Osteocyte (in vitro differentiated cells): ENCODE data around the gene NCAM1. TPM values are rescaled to one million over a fixed set of nuclear protein-coding genes. Genes with fewer than 3 reads are reported as not detected.

ENCODE experiments used
- DNase-seq: peaks from one replicate; pipeline ENCODE4 v3.0.0; 2021; ENCODE audit warnings: mixed read lengths; ENCODE audit not compliant: unreplicated experiment; ENCODE audit errors: extremely low spot score
- H3K27ac Mint-ChIP-seq: one replicate; pipeline ENCODE4 v1.8.0; 2021; ENCODE audit warnings: mild to moderate bottlenecking, mixed read lengths; ENCODE audit not compliant: unreplicated experiment
- H3K27me3 Mint-ChIP-seq: one replicate; pipeline ENCODE4 v1.8.0; 2021; ENCODE audit warnings: mixed read lengths; ENCODE audit not compliant: unreplicated experiment
- H3K36me3 Mint-ChIP-seq: one replicate; pipeline ENCODE4 v1.8.0; 2021; ENCODE audit warnings: mixed read lengths; ENCODE audit not compliant: unreplicated experiment
- H3K4me1 Mint-ChIP-seq: one replicate; pipeline ENCODE4 v1.8.0; 2021; ENCODE audit warnings: mixed read lengths; ENCODE audit not compliant: unreplicated experiment
- H3K4me3 Mint-ChIP-seq: one replicate; pipeline ENCODE4 v1.8.0; 2021; ENCODE audit warnings: mild to moderate bottlenecking, moderate library complexity, mixed read lengths; ENCODE audit not compliant: unreplicated experiment
- H3K9me3 Mint-ChIP-seq: one replicate; pipeline ENCODE4 v1.8.0; 2021; ENCODE audit warnings: mixed read lengths; ENCODE audit not compliant: unreplicated experiment
- total RNA-seq: library from RNA; stranded (reverse); gene quantifications from 2 replicates; pipeline ENCODE4 v1.2.1, GENCODE V29; 2021
- TF ChIP-seq, protein P1 (sequence below): fragments of 200-600 bp; sonication (generic); IDR thresholded peaks from 2 replicates; pipeline ENCODE4 v1.5.0; 2021; ENCODE audit warnings: antibody characterized with exemption, mild to moderate bottlenecking, moderate library complexity

NCAM1 gene
- total RNA-seq, 1 donor from 2014 or later: 2.2 TPM

GRCh38 chr11:113198972-113199661 is 237.9 kb downstream of the NCAM1 start:
- DNase-seq: no peak
- Mint-ChIP-seq H3K27ac (no peak overlapping the region), H3K9me3 (no peaks in the 10 kb centered on the region), H3K4me3 (no peak overlapping the region), H3K27me3 (no peaks in the 10 kb centered on the region), H3K4me1 (peaks cover 9% of the 10 kb centered on the region), H3K36me3 (no peaks in the 10 kb centered on the region)
- TF ChIP-seq, protein P1, sequence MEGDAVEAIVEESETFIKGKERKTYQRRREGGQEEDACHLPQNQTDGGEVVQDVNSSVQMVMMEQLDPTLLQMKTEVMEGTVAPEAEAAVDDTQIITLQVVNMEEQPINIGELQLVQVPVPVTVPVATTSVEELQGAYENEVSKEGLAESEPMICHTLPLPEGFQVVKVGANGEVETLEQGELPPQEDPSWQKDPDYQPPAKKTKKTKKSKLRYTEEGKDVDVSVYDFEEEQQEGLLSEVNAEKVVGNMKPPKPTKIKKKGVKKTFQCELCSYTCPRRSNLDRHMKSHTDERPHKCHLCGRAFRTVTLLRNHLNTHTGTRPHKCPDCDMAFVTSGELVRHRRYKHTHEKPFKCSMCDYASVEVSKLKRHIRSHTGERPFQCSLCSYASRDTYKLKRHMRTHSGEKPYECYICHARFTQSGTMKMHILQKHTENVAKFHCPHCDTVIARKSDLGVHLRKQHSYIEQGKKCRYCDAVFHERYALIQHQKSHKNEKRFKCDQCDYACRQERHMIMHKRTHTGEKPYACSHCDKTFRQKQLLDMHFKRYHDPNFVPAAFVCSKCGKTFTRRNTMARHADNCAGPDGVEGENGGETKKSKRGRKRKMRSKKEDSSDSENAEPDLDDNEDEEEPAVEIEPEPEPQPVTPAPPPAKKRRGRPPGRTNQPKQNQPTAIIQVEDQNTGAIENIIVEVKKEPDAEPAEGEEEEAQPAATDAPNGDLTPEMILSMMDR: no peak

- no peak for DNase-seq
- Mint-ChIP-seq H3K9me3 (no peaks in the 10 kb centered on the region), H3K4me3 (no peak overlapping the region), H3K27ac (no peak overlapping the region), H3K36me3 (no peaks in the 10 kb centered on the region), H3K4me1 (peaks cover 9% of the 10 kb centered on the region), H3K27me3 (no peaks in the 10 kb centered on the region)
- TF ChIP-seq, protein P1: no peak
Observed at GRCh38 chr11:113199866-113200265, 238.6 kb downstream of the NCAM1 start.

- H3K9me3 Mint-ChIP-seq: no peaks in the 10 kb centered on the region
- no peaks in the 10 kb centered on the region for H3K36me3 Mint-ChIP-seq
- H3K4me3 Mint-ChIP-seq: no peak overlapping the region
- H3K27me3 Mint-ChIP-seq: no peaks in the 10 kb centered on the region
- peaks cover 9% of the 10 kb centered on the region for H3K4me1 Mint-ChIP-seq
- H3K27ac Mint-ChIP-seq: no peak overlapping the region
- TF ChIP-seq, protein P1: no peak
- no peak for DNase-seq
Observed at GRCh38 chr11:113201054-113201818, 240.0 kb downstream of the NCAM1 start.

DNA sequence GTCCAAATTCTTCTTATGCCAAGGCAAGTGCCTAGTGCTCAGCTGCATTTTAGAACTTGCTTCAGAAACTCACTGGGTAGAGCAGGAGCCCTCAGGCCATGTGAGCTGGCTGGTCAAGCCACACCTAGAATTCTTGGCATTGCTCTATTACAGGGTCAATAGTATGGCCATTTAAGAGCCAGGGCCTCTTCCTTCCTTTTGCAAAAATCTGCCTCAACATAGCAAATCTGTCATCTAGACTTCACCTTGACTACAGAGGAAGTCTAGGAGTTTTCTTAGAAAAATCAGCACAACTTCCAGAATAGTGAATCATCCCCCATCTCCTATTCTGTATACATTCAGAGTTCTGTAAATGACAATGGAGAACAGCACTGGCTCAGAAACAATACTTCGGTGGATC is 241.2 kb downstream of the NCAM1 start:
- TF ChIP-seq, protein P1: no peak
- Mint-ChIP-seq H3K27ac (no peak overlapping the region), H3K4me1 (peaks cover 9% of the 10 kb centered on the region), H3K36me3 (no peaks in the 10 kb centered on the region), H3K4me3 (no peak overlapping the region), H3K27me3 (no peaks in the 10 kb centered on the region), H3K9me3 (no peaks in the 10 kb centered on the region)
- DNase-seq: no peak

DNA sequence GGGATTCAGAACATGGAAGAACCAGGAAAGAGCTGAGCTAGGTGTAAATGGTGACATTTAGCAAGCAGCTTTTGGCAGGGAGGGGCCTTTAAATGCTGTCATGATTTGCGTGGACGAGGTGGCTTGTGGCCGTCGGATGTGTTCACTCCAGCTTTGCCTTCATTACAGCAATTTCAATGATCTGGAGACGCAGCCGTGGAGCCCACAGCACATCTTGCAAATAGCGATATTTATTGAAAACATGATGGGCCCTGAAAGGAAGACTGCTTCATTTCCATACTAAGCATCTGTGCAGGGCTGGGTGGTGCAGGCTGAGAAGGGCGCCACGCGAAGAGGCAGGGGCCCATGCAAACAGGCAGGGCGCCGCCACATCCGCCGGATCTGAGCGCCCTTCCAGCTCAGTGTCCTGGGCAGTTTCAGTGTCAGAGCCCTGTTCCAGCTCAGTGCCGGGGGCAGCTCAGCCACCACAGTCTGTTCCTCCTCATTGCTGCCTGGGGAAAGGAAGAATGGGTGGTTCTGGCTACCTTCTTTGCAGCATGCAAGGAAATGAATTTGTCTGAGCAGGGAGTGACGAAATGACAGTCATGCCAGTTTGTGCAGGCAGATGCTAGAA is 242.0 kb downstream of the NCAM1 start:
- Mint-ChIP-seq H3K4me1 (peaks cover 9% of the 10 kb centered on the region), H3K27me3 (no peaks in the 10 kb centered on the region), H3K4me3 (no peak overlapping the region), H3K27ac (no peak overlapping the region), H3K36me3 (no peaks in the 10 kb centered on the region), H3K9me3 (no peaks in the 10 kb centered on the region)
- TF ChIP-seq, protein P1: no peak
- no peak for DNase-seq
